Uterus (tissue), 2 donors: Measurements from ENCODE around the gene RAB35.

Experiments
- CTCF ChIP-seq, 4 experiments: fragments of 200-600 bp in 2 of 4; fragments of 450-650 bp in 2 of 4; sonication (generic) in 2 of 4; IDR thresholded peaks; one replicate each; pipeline ENCODE4 v1.5.1; 2016 to 2019; ENCODE audit warnings: antibody characterized with exemption in 4 of 4, mild to moderate bottlenecking in 2 of 4, moderate library complexity in 1 of 4
- POLR2A ChIP-seq, 2 donors: fragments of 450-650 bp; IDR thresholded peaks; one replicate each; pipeline ENCODE4 v1.6.1; 2016; ENCODE audit warnings: antibody characterized with exemption in 2 of 2, mild to moderate bottlenecking in 1 of 2, moderate library complexity in 1 of 2

GRCh38 chr12:120161852-120162251, 45.3 kb upstream of the RAB35 start:
- TF ChIP-seq CTCF (IDR thresholded peaks at IDR 0.05) (no peak), POLR2A (IDR thresholded peaks at IDR 0.05) (no peak)
